ENCODE results near the gene CADM1.

The CADM1 gene

DNA sequence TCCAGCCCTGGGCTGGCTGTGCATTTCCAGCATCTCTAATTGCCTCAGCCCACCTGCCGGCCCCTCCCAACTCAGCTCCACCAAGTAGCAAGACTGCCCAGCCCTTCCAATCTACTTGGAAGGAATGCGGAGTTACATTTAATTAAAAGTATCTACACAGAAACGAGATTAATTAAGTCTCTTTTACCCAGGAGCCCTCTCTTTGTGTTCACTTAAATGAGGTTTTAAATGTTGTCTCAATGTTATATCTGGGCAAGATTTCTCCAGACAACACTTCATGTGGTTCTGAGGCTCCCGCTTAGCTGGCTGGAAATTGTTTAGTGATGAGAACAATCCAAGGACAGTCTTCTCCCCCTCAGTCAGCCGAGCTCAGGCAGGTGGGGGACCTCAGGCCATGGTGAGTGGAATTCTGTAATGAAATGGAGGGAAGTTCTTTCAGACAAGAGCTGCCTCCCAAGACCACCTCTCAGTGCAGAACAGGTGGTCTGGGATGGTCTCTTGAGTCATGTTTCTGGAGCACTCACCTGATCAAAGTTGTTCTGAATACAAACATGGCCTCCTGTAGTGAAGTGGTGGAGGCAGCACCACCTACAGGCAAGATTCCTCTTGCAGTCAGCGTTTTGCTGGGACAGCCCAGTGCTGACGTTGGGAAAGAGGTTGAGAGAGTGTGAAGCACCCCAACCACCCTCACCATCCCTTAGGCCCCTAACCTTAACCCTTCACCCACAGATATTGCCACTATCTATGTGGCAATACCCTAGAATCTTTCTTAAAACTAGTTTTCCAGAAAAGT is 371.6 kb downstream of the CADM1 start:
- H3K4me3 ChIP-seq = no peak overlapping the region
- DNase-seq (ENCODE audit: low spot score in 2 of 2) = no peak
- no peaks in the 10 kb centered on the region for H3K36me3 ChIP-seq (replicated peaks)
- H3K27me3 ChIP-seq (ENCODE audit: low read depth) = no peaks in the 10 kb centered on the region
- in situ Hi-C loops (cut with MboI; ENCODE audit: low sequenced_read_pairs) = no loop called here
- H3K9me3 ChIP-seq = no peaks in the 10 kb centered on the region
- H3K4me1 ChIP-seq = no peaks in the 10 kb centered on the region

DNA sequence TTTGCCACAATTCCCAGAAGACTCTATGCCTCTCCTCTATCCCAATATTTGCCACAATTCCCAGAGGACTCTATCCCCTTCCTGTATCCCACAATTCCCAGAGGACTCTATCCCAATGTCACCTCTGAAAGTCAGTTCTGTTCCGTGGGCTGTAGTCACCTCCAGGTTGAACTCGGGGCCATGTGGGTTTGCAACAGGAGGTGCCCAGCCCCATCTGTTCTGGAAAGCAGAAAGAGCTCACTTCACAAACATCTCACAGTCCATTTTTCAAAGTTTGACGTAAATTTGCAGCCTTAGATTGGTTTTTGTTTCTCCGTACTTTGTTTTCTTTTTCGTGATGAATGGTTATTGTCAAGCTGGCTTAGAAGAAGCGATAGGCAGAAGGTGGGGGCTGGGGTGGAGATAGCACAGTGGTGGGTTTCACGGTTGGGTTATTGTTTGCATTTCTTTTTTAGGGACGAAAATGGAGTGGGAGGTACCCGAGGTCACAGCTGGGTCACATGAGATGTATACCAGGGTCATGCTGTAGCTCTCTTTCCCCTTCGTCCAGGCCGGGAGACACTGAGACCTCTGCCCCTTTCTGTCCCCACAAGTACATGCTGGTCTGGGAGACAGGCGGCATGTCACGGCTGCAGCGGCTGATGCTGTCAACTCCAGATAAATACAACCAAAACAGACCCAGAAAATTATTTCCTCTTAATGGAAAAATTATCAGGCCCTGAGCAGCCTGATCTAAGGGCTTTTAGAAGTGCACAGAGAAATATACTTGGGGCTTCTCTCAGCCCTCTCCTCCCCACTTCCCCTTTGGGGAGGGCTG is 374.5 kb downstream of the CADM1 start:
- Histone ChIP-seq H3K36me3 (replicated peaks) (no peaks in the 10 kb centered on the region), H3K4me3 (no peak overlapping the region), H3K4me1 (no peaks in the 10 kb centered on the region), H3K27me3 (ENCODE audit: low read depth) (no peaks in the 10 kb centered on the region), H3K9me3 (no peaks in the 10 kb centered on the region)
- in situ Hi-C loops (cut with MboI; ENCODE audit: low sequenced_read_pairs) = no loop called here
- DNase-seq (ENCODE audit: low spot score in 2 of 2) = no peak

DNA sequence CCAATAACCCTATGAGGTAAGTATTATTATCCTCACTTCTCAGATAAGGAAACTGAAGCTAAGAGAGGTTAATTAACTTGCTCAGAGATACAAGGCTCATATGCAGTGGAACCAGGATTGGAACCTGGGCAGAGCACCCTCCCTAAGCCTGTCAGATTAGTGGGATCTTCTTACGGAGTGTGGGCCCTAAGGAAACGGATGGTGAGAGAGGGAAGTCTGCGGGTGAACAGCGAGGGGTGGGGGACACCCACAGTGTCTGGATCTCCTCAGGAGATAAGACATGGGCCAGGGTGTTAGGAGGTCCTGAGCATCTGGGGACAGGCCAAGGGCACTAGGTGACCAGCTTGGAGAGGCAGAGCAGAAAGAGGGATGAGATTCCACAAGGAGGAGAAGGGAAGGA is 376.0 kb downstream of the CADM1 start:
- in situ Hi-C loops (cut with MboI; ENCODE audit: low sequenced_read_pairs) = no loop called here
- H3K4me1 ChIP-seq = no peaks in the 10 kb centered on the region
- no peak for DNase-seq (ENCODE audit: low spot score in 2 of 2)
- H3K36me3 ChIP-seq (replicated peaks) = no peaks in the 10 kb centered on the region
- H3K27me3 ChIP-seq (ENCODE audit: low read depth) = no peaks in the 10 kb centered on the region
- no peaks in the 10 kb centered on the region for H3K9me3 ChIP-seq
- H3K4me3 ChIP-seq = no peak overlapping the region

DNA sequence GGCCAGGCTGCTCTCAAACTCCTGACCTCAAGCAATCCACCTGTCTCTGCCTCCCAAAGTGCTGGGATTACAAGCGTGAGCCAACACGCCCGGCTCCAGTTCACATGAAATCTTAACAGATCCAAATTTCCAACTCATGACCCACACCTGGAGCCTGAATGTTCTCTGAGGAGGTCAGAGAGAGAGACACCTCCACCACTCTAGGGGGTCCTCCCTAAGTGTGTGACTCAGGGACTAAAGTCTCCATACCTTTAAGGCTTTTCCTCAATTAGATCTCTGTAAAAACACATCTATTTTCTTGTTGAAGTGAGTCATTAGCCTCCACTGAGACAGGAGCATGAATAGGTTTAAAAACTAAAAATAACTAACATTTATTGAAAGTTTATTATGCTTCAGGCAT is 376.4 kb downstream of the CADM1 start:
- no peak overlapping the region for H3K4me3 ChIP-seq
- DNase-seq (ENCODE audit: low spot score in 2 of 2) = no peak
- H3K27me3 ChIP-seq (ENCODE audit: low read depth) = no peaks in the 10 kb centered on the region
- H3K36me3 ChIP-seq (replicated peaks) = no peaks in the 10 kb centered on the region
- H3K4me1 ChIP-seq = no peaks in the 10 kb centered on the region
- in situ Hi-C loops (cut with MboI; ENCODE audit: low sequenced_read_pairs) = no loop called here
- H3K9me3 ChIP-seq = no peaks in the 10 kb centered on the region

DNA sequence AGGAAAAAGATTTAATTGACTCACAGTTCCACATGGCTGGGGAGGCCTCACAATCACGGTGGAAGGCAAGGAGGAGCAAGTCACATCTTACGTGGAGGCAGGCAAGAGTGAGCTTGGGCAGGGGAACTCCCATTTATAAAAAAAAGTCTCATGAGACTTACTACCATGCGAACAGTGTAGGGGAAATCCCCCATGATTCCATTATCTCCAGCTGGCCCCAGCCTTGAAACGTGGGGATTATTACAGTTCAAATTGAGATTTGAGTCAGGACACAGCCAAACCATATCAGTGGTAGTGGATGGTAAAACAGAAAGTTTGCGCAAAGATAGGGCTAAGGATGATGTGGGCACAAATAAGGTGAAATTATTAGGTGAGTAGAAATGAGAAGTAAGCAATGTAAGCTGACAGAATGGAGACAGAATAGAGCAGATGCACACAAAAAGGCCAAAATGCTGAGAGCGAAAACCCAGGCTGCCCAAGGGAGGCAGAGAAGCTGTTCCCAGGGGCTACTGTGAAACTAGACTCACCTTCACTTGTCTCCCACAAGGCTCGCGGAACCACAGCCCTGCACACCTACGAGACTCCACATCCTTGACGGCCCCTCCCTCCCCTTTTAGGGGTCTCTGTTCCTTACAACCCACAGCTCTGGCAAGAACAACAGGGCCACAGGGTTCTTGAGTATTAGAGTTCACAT is 377.6 kb downstream of the CADM1 start:
- in situ Hi-C loops (cut with MboI; ENCODE audit: low sequenced_read_pairs) = no loop called here
- no peaks in the 10 kb centered on the region for H3K4me1 ChIP-seq
- no peaks in the 10 kb centered on the region for H3K9me3 ChIP-seq
- no peak for DNase-seq (ENCODE audit: low spot score in 2 of 2)
- no peak overlapping the region for H3K4me3 ChIP-seq
- H3K27me3 ChIP-seq (ENCODE audit: low read depth) = no peaks in the 10 kb centered on the region
- no peaks in the 10 kb centered on the region for H3K36me3 ChIP-seq (replicated peaks)

DNA sequence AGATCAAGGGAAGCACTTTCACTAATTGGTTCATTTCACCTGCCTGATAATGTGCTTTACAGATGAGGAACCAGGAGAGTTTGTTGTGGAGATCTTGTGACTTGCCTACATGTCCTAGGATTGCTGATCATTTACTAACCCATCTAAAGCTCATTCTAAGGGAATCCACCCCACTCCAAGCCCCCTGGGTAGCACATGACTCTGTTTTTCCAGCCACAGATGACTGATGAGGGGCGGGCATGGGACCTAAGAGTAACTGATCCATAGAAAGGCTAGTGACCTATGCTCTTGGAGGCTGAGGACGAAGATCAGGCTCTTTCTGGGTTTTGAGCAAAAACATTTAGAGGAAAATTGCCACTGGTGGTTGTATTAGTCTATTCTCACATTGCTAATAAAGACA is 378.1 kb downstream of the CADM1 start:
- no peak overlapping the region for H3K4me3 ChIP-seq
- in situ Hi-C loops (cut with MboI; ENCODE audit: low sequenced_read_pairs) = no loop called here
- DNase-seq (ENCODE audit: low spot score in 2 of 2) = no peak
- no peaks in the 10 kb centered on the region for H3K9me3 ChIP-seq
- no peaks in the 10 kb centered on the region for H3K4me1 ChIP-seq
- H3K27me3 ChIP-seq (ENCODE audit: low read depth) = no peaks in the 10 kb centered on the region
- H3K36me3 ChIP-seq (replicated peaks) = no peaks in the 10 kb centered on the region

DNA sequence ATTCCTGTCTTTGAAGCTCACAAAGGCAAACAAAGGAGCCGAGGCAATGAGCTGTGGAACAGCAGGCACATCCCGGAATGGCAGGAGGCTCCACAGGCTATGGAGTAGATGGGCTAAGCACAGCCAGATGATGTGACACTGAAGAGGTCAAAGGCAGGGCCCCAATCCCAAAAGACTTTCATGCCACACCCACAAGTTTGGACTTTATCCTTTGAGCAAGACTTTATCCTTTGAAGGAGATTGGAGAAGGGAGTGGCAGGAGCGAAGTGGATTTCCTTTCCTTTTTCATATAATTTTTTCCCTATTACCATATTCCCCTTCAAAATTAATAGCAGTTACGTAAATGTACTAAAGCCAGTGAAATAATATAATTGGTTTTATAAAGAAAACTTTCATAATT is 379.4 kb downstream of the CADM1 start:
- H3K4me1 ChIP-seq = no peaks in the 10 kb centered on the region
- H3K27me3 ChIP-seq (ENCODE audit: low read depth) = no peaks in the 10 kb centered on the region
- no peaks in the 10 kb centered on the region for H3K36me3 ChIP-seq (replicated peaks)
- no peaks in the 10 kb centered on the region for H3K9me3 ChIP-seq
- no peak for DNase-seq (ENCODE audit: low spot score in 2 of 2)
- in situ Hi-C loops (cut with MboI; ENCODE audit: low sequenced_read_pairs) = no loop called here
- H3K4me3 ChIP-seq = no peak overlapping the region

DNA sequence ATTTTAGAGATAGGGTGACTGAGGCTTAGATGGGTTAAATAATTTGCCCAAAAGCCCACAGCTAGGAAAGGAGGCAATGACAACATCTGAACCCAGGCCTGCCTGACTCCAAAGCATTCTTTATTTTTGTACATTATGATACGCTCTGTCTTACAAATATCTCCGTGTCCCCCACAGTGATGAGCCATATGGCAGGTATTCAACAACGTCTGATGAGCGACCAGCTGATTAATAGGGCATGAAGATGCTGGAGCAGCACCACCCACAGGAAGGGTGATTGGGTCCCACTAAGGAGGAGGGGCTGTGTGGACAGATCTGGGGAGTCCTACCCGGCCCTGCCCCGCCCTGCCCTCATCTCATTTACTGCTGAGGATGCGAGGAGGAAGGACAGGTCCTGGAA is 380.6 kb downstream of the CADM1 start:
- DNase-seq (ENCODE audit: low spot score in 2 of 2) = no peak
- Histone ChIP-seq H3K9me3 (no peaks in the 10 kb centered on the region), H3K27me3 (ENCODE audit: low read depth) (no peaks in the 10 kb centered on the region), H3K4me3 (no peak overlapping the region), H3K4me1 (no peaks in the 10 kb centered on the region), H3K36me3 (replicated peaks) (no peaks in the 10 kb centered on the region)
- in situ Hi-C loops (cut with MboI; ENCODE audit: low sequenced_read_pairs) = no loop called here

DNA sequence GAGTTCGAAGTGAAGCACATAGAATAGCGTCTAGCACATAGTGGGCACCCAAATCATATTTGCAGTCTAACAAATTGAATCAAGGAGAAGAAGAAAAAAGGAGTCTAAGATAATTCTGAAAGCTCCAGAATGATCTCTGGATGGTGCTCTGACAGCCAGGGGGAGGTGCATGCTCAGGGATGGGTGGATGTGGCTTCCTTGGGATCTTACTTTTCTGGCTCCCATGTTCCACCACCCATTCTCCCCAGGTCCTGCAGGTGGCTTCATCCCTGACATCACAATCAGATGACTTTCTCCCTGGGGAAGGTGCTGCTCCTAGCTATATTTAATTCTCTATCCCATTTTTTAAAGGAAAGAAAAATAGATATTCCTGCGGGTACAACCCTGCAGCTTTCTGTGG is 381.9 kb downstream of the CADM1 start:
- DNase-seq (ENCODE audit: low spot score in 2 of 2) = no peak
- in situ Hi-C loops (cut with MboI; ENCODE audit: low sequenced_read_pairs) = no loop called here
- Histone ChIP-seq H3K4me1 (no peaks in the 10 kb centered on the region), H3K9me3 (no peaks in the 10 kb centered on the region), H3K27me3 (ENCODE audit: low read depth) (no peaks in the 10 kb centered on the region), H3K36me3 (replicated peaks) (no peaks in the 10 kb centered on the region), H3K4me3 (no peak overlapping the region)
